GM12878 (cell line): ENCODE measurements around the gene USF3. TPM values are rescaled to one million over a fixed set of nuclear protein-coding genes. Genes with fewer than 3 reads are reported as not detected.

Source experiments
- ATAC-seq: fragments of 200-7000 bp; cut with Tn5 transposase; 3 replicates; pipeline ENCODE4 v1.9.1; 2020; ENCODE audit warnings: mild to moderate bottlenecking, moderate library complexity
- BruUV-seq: library from RNA; stranded (reverse); fragments of 400-500 nt; replicated peaks from 2 replicates; lab custom pipeline; 2021; lab: Mats Ljungman, UMichigan
- CTCF ChIA-PET: fragments of 300-600 bp; sonication (Branson Sonifier 250); formaldehyde crosslinking; extraction: SDS; loops from one replicate; lab custom pipeline; 2021; ENCODE audit warnings: inconsistent platforms; lab: Yijun Ruan, JAX
- POLR2A ChIA-PET: fragments of 350-600 bp; formaldehyde crosslinking; extraction: SDS; loops from one replicate; lab custom pipeline; 2021; ENCODE audit warnings: inconsistent platforms; lab: Charles Lee
- RAD21 ChIA-PET: fragments of 300-600 bp; sonication (Branson Sonifier 250); formaldehyde crosslinking; loops from one replicate; lab custom pipeline; 2023; ENCODE audit warnings: antibody characterized with exemption; ENCODE audit not compliant: unreplicated experiment; lab: Charles Lee
- SMC1A ChIA-PET: fragments of 300-600 bp; sonication (Branson Sonifier 250); formaldehyde crosslinking; loops from one replicate; lab custom pipeline; 2023; ENCODE audit not compliant: unreplicated experiment, uncharacterized antibody; lab: Charles Lee
- DNase-seq: peaks from one replicate; pipeline ENCODE4 v3.0.0-alpha.2; 2011; ENCODE audit warnings: low read depth, low spot score
- FAIRE-seq: peaks from 3 replicates; lab custom pipeline; 2011; peaks lifted over from hg19 to GRCh38; lab: Jason Lieb, UNC
- H2AFZ ChIP-seq: 2 replicates; pipeline ENCODE4 v1.6.0; 2011; ENCODE audit warnings: low read depth, low read length, control low read depth; ENCODE audit not compliant: control insufficient read depth
- H3K27ac ChIP-seq: 2 replicates; pipeline ENCODE4 v1.5.1; 2011; ENCODE audit warnings: control low read depth; ENCODE audit not compliant: control insufficient read depth, insufficient read depth
- H3K27me3 ChIP-seq, 2 experiments: replicated peaks in 1 of 2; 2 replicates each; pipeline versions ENCODE4 v1.6.0 to v1.6.1; 2011; ENCODE audit warnings: low read length in 1 of 2; ENCODE audit not compliant: control insufficient read depth in 2 of 2, insufficient read depth in 2 of 2
- H3K36me3 ChIP-seq, 2 experiments: 2 replicates each; pipeline ENCODE4 v1.5.1; 2011; ENCODE audit warnings: low read length in 1 of 2; ENCODE audit not compliant: control insufficient read depth in 2 of 2, insufficient read depth in 2 of 2
- H3K4me1 ChIP-seq: 2 replicates; pipeline ENCODE4 v1.6.1; 2011; ENCODE audit warnings: mild to moderate bottlenecking, low read length, moderate library complexity, mixed read lengths; ENCODE audit not compliant: control insufficient read depth, insufficient read depth
- H3K4me2 ChIP-seq: 2 replicates; pipeline ENCODE4 v1.6.0; 2011; ENCODE audit warnings: control low read depth; ENCODE audit not compliant: control insufficient read depth, insufficient read depth
- H3K4me3 ChIP-seq: fragments of 200-600 bp; sonication (generic); 2 replicates; pipeline ENCODE4 v1.5.1; 2016
- H3K79me2 ChIP-seq: 2 replicates; pipeline ENCODE4 v1.6.0; 2011; ENCODE audit warnings: low read length; ENCODE audit not compliant: control insufficient read depth, insufficient read depth
- H3K9ac ChIP-seq: 2 replicates; pipeline ENCODE4 v1.8.0; 2011; ENCODE audit warnings: low read length, control low read depth, mixed read lengths; ENCODE audit not compliant: control insufficient read depth, insufficient read depth
- H3K9me3 ChIP-seq: replicated peaks from 3 replicates; pipeline ENCODE4 v1.5.1; 2011; ENCODE audit warnings: mild to moderate bottlenecking, low read length; ENCODE audit not compliant: control insufficient read depth, insufficient read depth
- H4K20me1 ChIP-seq: 2 replicates; pipeline ENCODE4 v1.6.0; 2011; ENCODE audit not compliant: control insufficient read depth, insufficient read depth
- BRCA1 ChIP-seq: IDR thresholded peaks from 2 replicates; pipeline ENCODE4 v1.6.1; 2011; ENCODE audit warnings: low read depth, low read length, improper control_type of control experiment
- DPF2 ChIP-seq: fragments of 450-650 bp; IDR thresholded peaks from 2 replicates; pipeline ENCODE4 v1.6.1; 2017; ENCODE audit warnings: mild to moderate bottlenecking
- PAX8 ChIP-seq: fragments of 450-650 bp; IDR thresholded peaks from 2 replicates; pipeline ENCODE4 v1.6.1; 2017; ENCODE audit warnings: mild to moderate bottlenecking, moderate library complexity
- RAD21 ChIP-seq: IDR thresholded peaks from 2 replicates; pipeline ENCODE4 v1.6.1; 2011; ENCODE audit warnings: mild to moderate bottlenecking, low read depth, low read length, moderate library complexity; ENCODE audit not compliant: insufficient read depth
- TCF7 ChIP-seq: IDR thresholded peaks from 2 replicates; pipeline ENCODE4 v1.6.1; 2014; ENCODE audit warnings: antibody characterized with exemption, borderline replicate concordance
- ZNF274 ChIP-seq: IDR thresholded peaks from one replicate; pipeline ENCODE4 v1.8.0; 2011; ENCODE audit not compliant: insufficient read length, insufficient read depth
- ZSCAN29 ChIP-seq: fragments of 450-650 bp; IDR thresholded peaks from 2 replicates; pipeline ENCODE4 v1.6.1; 2017; ENCODE audit warnings: mild to moderate bottlenecking, moderate library complexity
- WGBS: methylation state at CpG from one replicate; pipeline ENCODE4 v1.1.6; 2016; ENCODE audit warnings: low lambda C conversion rate; ENCODE audit not compliant: insufficient replicate concordance, insufficient coverage; ENCODE audit errors: missing lambda C conversion rate; 5-methylcytosine and 5-hydroxymethylcytosine counted together
- in situ Hi-C: fragments of 300-500 bp; cut with MboI; formaldehyde crosslinking; loops from 9 replicates; pipeline ENCODE4 v1.14.3; 2018; ENCODE audit warnings: mixed read lengths
- intact Hi-C: fragments of 100-400 bp; cut with micrococcal nuclease; formaldehyde crosslinking; loops from one replicate; pipeline ENCODE4 v1.14.2; 2022; ENCODE audit not compliant: unreplicated experiment
- polyA plus RNA-seq, 11 experiments: library from polyadenylated mRNA; depleted of rRNA in 4 of 11; unstranded in 6 of 11; stranded (reverse) in 5 of 11; fragments of >200 nt; fragmentation: Nextera tagmentation in 4 of 11; fragmentation: Illumina TruSeq in 1 of 11; extraction: Ambion mirVana in 4 of 11; extraction: Trizol in 1 of 11; gene quantifications; 1 replicate in 1 of 11; 2 replicates in 10 of 11; pipeline versions ENCODE4 v1.2.1 to v1.2.3, GENCODE V29; 2011 to 2016; ENCODE audit warnings: inconsistent platforms in 2 of 11, missing spikeins in 2 of 11, low read depth in 1 of 11
- total RNA-seq, 4 experiments: library from RNA; depleted of rRNA in 3 of 4; stranded (reverse); fragments of >200 nt in 3 of 4; fragmentation: Illumina TruSeq in 1 of 4; extraction: Trizol in 1 of 4; gene quantifications; 2 replicates each; pipeline versions ENCODE4 v1.2.1 to v1.2.3, GENCODE V29; 2013 to 2021
- TF ChIP-seq, protein P1 (sequence below): IDR thresholded peaks from 2 replicates; pipeline ENCODE4 v1.6.1; 2011; ENCODE audit warnings: low read depth, mild to moderate bottlenecking, low read length, moderate library complexity, borderline replicate concordance; ENCODE audit errors: extremely low read depth
- TF ChIP-seq, protein P2 (sequence below): fragments of 450-650 bp; IDR thresholded peaks from 2 replicates; pipeline ENCODE4 v1.6.1; 2018; ENCODE audit warnings: mild to moderate bottlenecking, low read depth, moderate library complexity; ENCODE audit not compliant: partially characterized antibody

The USF3 gene
- total and polyA plus RNA-seq, 10 of the 15 experiments (the other 5 are each of a cell fraction or from before 2014, with no cell fraction given) = 3.1 to 15.9 (median 7.8) TPM

DNA sequence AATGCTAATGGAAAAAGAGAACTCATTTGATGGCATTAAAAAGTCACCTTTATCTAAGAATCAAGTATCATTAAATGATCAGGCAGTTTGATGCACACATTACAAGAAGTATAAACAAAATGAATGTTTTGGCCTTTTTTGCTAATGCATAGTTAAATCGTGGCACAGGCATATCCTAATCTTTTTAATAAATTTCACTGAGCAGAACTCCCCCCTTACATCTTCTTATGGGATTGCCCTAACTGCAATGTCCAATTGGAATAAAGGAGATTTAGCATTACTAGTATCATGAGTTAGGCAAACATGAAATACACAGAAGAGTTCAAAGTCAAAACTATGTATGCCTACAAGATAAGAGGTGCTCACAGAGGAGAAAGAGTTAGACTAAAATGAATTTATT, 32.7 kb downstream of the USF3 start:
- no TSS peak for BruUV-seq
- Histone ChIP-seq H3K9me3 (no peaks in the 10 kb centered on the region), H3K79me2 (no peaks in the 10 kb centered on the region), H3K4me3 (no peak overlapping the region), H3K27me3 (no peaks in the 10 kb centered on the region), H3K4me1 (peaks cover 3% of the 10 kb centered on the region; the same call in 1 of the 2 replicates), H3K36me3 (peaks cover 2 to 7% of the 10 kb centered on the region in 2 experiments), H2AFZ (no peak overlapping the region), H4K20me1 (no peaks in the 10 kb centered on the region), H3K27ac (no peak overlapping the region), H3K4me2 (no peak overlapping the region), H3K9ac (no peak overlapping the region)
- ATAC-seq (no peak), FAIRE-seq (peak; percentile 27), DNase-seq (no peak)
- 50% methylated on average over 1 of the region's 1 CpG for WGBS
- RAD21 ChIA-PET = no interaction called here
- CTCF ChIA-PET = no interaction called here
- SMC1A ChIA-PET = interaction anchor here (1.0 kb wide), 1 partner anchor 72 kb away, joined by 3 read pairs; no protein-coding TSS in a partner anchor
- in situ Hi-C loops (no loop called here), intact Hi-C loops (no loop called here)
- TF ChIP-seq RAD21 = no peak
- POLR2A ChIA-PET = no interaction called here

DNA sequence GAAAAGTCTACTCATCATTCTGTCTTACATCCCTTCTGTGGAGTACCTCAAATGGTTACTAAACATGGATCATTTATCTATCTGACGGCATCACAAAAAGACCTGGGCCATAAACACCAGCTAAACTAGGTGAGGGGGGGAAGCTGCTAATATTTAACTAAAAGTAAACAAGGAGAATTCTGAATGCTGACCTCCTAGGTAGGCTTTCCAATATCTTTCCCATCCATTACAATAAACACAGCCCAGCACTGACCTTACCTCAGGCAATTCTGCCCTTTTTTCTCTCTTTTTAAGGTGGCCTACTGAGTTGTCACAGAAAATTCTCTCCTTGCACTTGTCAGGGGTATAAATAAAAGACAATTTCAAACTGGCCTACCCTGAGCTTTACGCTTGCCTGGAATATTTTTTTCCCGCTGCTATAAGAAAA, 33.1 kb downstream of the USF3 start:
- BruUV-seq = no TSS peak
- no peaks in the 10 kb centered on the region for H3K27me3 ChIP-seq
- intact Hi-C loops = no loop called here
- peaks cover 3% of the 10 kb centered on the region; the same call in 1 of the 2 replicates for H3K4me1 ChIP-seq
- no peak overlapping the region for H3K4me2 ChIP-seq
- no peaks in the 10 kb centered on the region for H4K20me1 ChIP-seq
- FAIRE-seq = no peak
- H3K27ac ChIP-seq = no peak overlapping the region
- H3K36me3 ChIP-seq = peaks cover 2 to 7% of the 10 kb centered on the region in 2 experiments
- H2AFZ ChIP-seq = no peak overlapping the region
- in situ Hi-C loops = no loop called here
- DNase-seq = no peak
- SMC1A ChIA-PET = interaction anchor here (1.1 to 1.2 kb wide), 2 partner anchors 10 to 12 kb away, joined by 3 read pairs; no protein-coding TSS in a partner anchor
- POLR2A ChIA-PET = no interaction called here
- CTCF ChIA-PET = no interaction called here
- H3K9ac ChIP-seq = no peak overlapping the region
- no peak for ATAC-seq
- no peaks in the 10 kb centered on the region for H3K9me3 ChIP-seq
- RAD21 ChIA-PET = no interaction called here
- no peaks in the 10 kb centered on the region for H3K79me2 ChIP-seq
- no peak overlapping the region for H3K4me3 ChIP-seq
- WGBS = 96% methylated on average over 3 of the region's 3 CpGs
- no peak for TF ChIP-seq PAX8
- TF ChIP-seq ZNF274 = no peak
- TF ChIP-seq, protein P1, sequence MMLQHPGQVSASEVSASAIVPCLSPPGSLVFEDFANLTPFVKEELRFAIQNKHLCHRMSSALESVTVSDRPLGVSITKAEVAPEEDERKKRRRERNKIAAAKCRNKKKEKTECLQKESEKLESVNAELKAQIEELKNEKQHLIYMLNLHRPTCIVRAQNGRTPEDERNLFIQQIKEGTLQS = no peak
- no peak for TF ChIP-seq TCF7
- TF ChIP-seq DPF2 = no peak
- TF ChIP-seq, protein P2, sequence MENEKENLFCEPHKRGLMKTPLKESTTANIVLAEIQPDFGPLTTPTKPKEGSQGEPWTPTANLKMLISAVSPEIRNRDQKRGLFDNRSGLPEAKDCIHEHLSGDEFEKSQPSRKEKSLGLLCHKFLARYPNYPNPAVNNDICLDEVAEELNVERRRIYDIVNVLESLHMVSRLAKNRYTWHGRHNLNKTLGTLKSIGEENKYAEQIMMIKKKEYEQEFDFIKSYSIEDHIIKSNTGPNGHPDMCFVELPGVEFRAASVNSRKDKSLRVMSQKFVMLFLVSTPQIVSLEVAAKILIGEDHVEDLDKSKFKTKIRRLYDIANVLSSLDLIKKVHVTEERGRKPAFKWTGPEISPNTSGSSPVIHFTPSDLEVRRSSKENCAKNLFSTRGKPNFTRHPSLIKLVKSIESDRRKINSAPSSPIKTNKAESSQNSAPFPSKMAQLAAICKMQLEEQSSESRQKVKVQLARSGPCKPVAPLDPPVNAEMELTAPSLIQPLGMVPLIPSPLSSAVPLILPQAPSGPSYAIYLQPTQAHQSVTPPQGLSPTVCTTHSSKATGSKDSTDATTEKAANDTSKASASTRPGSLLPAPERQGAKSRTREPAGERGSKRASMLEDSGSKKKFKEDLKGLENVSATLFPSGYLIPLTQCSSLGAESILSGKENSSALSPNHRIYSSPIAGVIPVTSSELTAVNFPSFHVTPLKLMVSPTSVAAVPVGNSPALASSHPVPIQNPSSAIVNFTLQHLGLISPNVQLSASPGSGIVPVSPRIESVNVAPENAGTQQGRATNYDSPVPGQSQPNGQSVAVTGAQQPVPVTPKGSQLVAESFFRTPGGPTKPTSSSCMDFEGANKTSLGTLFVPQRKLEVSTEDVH = no peak
- TF ChIP-seq ZSCAN29 = no peak
- TF ChIP-seq BRCA1 = no peak
